AG20443 (cell line): ENCODE data around the gene HIP1R.
A peak's percentile ranks its signal among the peaks of the same experiment; 100 is the strongest.

ENCODE experiments used
- DNase-seq: peaks from one replicate; pipeline ENCODE4 v3.0.0; 2012; ENCODE audit warnings: low spot score, mixed read lengths

Gene HIP1R

GRCh38 chr12:122860854-122861586 is 25.8 kb downstream of the HIP1R start:
- DNase-seq: no peak

GRCh38 chr12:122861587-122861970 is 26.3 kb downstream of the HIP1R start:
- DNase-seq: no peak

DNA sequence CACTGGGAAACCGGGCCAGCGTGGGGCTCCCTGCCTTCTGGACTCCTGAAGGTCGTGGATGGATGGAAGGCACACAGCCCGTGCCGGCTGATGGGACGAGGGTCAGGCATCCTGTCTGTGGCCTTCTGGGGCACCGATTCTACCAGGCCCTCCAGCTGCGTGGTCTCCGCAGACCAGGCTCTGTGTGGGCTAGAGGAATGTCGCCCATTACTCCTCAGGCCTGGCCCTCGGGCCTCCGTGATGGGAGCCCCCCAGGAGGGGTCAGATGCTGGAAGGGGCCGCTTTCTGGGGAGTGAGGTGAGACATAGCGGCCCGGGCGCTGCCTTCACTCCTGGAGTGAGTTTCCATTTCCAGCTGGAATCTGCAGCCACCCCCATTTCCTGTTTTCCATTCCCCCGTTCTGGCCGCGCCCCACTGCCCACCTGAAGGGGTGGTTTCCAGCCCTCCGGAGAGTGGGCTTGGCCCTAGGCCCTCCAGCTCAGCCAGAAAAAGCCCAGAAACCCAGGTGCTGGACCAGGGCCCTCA is 26.9 kb downstream of the HIP1R start:
- DNase-seq: no peak

DNA sequence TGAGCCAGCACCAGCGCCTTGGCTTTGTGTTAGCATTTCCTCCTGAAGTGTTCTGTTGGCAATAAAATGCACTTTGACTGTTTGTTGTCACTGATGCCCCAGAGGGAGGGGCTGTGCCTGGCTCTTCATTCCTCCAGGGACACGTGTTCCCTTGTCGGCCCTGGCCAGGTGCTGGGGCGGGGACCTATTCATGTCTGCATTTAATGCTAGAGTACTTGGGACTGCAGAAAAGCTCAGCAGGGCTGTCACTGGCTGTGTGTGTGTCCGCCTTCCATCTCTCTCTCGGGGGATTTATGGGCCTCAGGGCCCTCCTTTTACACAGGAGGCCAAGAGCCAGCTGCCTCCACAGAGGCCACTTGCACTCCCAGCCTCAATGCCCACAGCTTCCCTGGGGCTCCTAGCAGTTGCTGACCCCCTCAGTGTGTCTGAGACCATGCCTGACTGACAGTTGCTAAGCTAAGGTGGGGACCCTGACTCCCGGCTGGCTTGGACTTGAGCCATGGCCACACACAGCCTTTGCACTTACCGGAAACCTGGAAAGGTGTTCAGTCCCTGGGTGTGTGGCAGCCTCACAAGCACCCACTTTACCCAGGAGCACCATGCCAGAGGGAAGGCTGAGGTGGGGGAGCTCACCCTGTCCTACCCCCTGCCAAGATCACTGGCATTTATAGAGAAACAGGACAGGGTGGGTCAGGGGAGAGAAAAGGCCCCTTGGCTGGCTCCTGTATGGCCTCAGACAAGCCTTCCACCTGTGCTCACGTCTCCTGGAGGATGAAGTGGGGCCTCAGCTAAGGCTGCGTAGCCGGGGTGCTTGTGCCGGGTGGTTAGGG is 27.8 kb downstream of the HIP1R start:
- no peak for DNase-seq

- DNase-seq: no peak
These were observed 29.6 kb downstream of the HIP1R start for GRCh38 chr12:122864894-122865253.

GRCh38 chr12:122865268-122866231 is 30.3 kb downstream of the HIP1R start:
- DNase-seq: no peak

DNA sequence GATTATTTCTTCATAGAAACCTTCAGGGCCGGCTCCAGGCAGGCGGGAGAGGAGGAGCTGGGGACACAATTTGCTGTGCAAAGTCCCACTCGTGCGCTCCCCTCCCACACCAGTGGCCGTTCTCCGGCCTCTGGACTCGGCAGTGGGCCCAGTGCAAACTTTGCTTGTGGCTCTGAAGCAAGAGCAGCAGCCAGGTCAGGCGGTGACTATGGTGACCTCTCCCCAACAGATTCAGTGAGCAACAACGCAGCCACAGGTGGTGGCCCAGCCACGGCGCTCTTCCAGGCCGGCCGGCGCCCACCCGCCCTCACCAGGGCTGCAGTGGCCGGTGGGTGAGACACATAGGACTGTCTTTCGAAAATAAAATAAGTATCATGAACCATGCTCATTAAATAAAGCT is 31.1 kb downstream of the HIP1R start:
- DNase-seq: no peak

DNA sequence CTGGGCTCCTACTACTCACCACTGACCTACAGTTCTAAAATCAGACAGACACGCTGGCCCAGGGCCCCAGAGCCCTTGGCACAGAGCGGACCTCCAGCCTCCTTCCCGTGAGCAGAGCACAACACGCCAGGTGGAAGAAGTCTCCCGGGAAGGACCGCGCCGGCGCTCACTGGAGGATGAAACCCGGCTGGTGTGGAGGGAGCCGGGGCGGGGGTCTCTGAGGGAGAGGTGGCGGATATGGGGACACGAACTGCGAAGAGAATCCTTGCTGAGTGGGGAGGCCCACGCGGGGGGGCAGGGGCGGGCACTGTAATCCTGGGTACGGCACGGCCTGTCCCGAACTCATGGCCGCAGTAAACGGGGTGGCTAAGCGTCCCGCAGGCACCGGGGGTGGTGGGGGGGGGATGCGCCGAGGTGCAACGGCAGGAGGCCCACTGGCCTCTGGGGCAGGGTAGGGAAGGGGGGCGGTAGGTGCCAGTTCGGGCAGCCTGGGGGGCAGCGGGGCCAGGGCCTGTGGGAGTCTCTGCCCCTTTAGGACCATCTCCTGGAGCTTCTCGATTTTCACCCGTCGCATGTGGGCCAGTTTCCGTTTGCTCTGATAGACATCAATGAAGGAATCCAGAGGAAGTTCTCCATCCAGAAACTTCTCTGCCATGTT is 31.8 kb downstream of the HIP1R start:
- no peak for DNase-seq

DNA sequence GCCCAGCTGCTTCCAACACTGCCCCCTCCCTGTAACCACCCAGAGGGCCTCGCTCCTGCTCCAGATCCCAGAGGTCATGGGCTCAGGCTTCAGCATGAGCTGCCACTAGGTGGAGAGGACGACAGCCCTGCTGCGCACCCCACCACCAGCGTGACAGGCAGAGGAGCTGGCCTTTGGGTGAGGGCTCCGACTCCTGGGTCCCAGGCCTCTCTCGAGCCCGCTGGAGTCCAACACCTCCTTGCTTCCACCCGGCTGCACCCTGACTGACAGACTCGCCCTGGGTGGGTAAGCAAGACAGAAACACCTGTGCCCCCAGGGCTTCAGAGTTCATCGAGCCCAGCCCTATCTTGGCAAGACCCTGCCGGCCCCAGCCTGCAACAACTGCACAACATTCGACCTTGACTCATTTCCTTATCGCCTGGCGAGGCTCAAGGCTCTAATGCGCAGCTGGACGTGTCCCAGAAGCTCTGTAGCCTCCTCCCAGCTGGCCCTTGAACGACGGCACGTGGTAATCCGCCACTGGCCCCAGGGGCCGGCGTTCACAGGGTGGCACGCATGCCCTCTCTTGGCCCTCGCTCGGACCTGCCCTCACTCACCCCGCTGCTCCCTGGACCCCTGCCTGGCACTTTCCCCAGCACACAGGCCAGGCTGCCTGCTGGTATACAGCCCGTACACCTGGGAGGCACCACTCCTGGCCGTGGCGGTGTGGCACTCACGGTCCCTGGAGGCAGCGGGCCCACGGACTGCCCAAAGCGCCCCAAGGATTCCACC is 32.6 kb downstream of the HIP1R start:
- no peak for DNase-seq

DNA sequence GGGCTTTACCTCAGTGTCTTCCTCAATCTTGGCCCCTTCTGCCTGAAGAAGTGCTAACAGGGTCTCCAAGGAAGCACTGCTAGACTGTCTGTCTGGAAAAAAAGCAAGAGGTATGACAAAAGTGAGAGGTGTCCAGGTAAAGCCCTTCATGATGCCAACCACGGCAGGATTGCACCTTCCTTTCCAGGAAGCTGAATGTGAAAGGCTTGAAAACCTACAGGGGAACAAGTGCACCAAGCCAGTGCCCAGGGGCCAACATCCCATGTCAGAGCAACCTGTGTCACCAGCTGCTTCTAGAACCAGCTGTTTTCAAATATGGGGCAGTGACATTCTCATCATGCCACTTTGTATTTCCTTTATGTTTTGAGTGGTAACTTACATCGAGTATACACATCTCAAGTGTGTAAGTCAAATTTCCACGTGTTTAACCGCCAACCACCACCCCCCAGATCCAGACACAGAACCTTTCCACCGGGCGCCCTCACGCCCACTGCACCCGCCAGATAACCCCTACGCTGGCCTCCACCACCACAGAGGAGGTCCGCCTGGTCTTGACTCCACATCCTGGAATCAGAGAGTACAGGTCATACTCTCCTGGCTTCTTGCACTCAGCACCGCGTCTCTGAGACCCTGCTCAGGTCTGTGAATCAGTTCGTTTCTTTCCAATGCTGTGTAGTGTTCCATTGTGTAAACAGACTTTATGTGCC is 33.4 kb downstream of the HIP1R start:
- DNase-seq: no peak

DNA sequence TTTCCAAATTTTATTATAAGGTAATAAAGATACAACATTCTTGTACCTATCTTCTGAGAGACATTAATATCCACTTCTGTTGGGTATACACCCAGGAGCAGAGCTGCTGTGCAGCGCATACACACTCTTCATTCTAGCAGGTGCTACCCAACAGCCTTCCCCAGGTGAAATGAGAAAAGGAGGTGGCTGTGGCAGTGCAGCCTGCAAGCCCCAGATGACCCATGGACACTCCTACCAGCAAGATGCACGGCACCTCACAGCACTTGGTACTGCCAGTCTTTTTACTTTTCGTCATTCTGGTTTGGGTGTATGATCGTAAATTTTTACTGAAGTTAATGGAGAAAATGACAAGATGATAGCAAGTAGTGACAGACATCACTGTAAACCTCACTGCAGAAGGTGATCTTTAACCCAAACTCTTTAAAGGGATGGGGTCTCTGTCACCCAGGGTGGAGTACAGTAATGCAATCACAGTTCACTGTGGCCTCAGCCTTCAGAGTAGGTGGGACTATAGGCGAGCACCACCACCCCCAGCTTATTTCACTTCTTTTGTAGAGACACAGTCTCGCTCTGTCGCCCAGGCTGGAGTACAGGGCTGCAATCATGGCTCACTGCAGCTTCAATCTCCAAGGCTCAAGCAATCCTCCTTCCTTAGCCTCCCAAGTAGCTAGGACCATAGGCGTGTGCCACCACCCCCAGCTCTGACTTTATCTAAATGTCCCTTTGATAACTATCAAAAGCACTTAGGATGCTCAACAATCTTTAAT is 34.1 kb downstream of the HIP1R start:
- DNase-seq: no peak

- no peak for DNase-seq
These were observed 35.0 kb downstream of the HIP1R start for GRCh38 chr12:122870163-122870842.

DNA sequence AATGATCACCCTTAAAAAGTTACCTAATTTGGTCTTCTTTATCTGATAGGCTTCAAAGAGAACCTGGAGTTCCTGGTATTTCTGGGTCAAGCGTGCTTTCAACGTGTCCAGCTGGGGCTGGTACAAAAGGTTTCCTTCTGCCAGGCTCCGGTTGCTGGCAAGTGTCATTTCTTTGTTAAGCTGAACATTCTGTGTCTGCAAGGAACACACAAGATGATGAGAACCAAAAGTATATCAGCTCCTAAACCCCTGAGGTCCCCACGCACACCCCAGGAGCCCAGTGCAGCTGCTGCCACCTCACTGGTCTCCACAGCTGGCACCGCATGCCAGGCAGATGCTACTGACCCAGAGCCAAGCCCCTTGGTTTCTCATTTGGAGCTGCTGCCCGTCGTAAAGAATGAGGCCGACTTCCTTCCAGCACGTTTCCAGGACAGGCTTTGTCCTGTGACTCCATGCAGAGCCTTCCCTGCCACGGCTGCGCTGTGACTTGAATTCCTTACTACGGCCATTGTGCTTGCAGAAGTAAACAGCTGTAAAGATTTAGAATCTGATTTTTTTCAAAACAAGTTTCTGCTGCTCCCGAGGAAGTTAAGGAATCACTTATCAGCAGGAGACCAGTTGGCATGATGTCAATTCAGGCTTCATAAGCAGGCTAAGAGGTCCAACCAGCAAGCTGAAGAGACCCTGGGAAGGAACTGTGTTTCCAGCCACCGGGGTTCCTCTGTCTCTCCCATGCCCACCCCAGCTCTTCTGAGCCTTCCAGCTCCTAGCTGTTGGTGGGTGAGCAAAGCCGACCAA is 35.8 kb downstream of the HIP1R start:
- peak; percentile 58 for DNase-seq

DNA sequence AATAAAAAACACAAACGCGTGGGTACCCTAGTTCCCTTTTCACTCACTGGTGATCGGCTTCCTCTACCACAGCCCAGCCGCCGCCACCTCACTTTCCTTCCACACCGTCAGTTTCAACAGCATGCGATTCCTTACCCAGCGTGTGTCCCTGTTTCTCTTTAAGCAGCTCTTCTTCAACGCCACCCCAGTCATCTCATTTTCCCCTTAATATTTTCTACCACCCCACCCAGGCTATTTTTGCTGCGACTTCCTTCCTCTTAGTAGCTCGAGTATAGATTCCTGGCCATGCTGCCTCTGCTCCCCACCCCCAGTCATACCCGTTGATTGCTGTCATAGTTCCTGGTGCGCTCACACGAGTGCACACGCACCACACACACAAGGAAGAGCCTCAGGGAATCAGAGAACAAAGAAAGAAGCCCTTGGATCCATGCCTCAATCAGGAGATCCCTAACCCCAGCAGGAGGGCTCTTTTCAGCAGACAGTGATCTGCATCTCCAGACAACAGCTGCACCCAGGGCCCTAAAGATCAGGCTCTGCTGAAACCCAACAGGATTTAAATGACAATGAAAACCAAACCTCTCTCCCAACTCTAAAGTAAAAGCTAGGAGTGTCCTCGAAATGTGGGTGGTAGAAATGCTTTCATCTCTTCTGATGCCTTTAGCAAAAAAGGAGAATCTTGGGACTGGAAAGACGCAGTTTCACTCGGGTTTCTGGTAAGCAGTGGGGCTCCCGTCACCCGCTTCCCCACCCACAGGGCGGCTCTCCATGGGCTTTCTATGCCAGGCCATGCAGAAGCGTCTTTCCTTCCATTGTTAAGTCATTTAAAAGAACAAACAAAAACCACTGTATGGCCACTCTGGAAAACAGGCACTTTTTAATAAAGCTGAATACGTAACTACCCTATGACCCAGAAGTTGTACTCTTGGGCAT is 36.9 kb downstream of the HIP1R start:
- peak; percentile 82 for DNase-seq

DNA sequence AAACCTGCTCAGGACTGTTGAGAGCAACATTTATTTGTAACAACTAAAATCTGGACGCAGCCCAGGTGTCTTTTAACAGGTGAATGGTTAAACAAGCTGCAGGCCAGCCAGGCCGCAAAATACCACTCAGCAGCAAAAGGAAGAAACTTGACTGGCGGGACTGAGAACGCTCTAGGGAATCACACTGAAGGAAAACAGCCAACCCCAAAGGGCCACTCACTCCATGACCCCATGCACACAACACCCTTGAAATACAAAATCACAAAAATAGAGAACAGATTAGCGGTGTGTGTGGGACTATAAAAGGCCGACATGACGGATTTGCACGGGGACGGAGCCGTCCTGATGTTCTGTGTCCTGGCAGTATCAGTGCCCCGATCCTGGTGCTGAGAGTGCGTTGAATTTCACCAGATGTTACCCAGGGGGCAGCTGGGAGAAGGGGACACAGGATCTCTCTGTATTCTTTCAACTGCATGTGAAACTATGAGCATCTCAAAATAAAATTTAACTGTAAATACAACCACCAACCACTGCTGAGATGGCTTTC is 37.6 kb downstream of the HIP1R start:
- DNase-seq: no peak

GRCh38 chr12:122873540-122873939 is 38.3 kb downstream of the HIP1R start:
- DNase-seq: no peak

GRCh38 chr12:122874081-122874480 is 38.8 kb downstream of the HIP1R start:
- DNase-seq: peak; percentile 1
